Neural crest cell (in vitro differentiated cells): ENCODE results near the gene TRIM63. TPM values are rescaled to one million over a fixed set of nuclear protein-coding genes. Genes with fewer than 3 reads are reported as not detected.
"Not testable (repeated sequence)": the region's sequence is repeated elsewhere in the genome, so short reads cannot be mapped to it uniquely, and the experiment has no call there.

ENCODE experiments used
- DNase-seq: peaks from one replicate; pipeline ENCODE4 v3.0.0; 2021; ENCODE audit warnings: low read depth, mixed read lengths, low spot score
- H3K27ac Mint-ChIP-seq: one replicate; pipeline ENCODE4 v1.8.0; 2021; ENCODE audit warnings: mild to moderate bottlenecking, mixed read lengths; ENCODE audit not compliant: unreplicated experiment
- H3K27me3 Mint-ChIP-seq: 2 replicates; pipeline ENCODE4 v1.8.0; 2021; ENCODE audit warnings: low read depth, mild to moderate bottlenecking, mixed read lengths
- H3K36me3 Mint-ChIP-seq: 2 replicates; pipeline ENCODE4 v1.8.0; 2021; ENCODE audit warnings: low read depth, mild to moderate bottlenecking, mixed read lengths
- H3K4me1 Mint-ChIP-seq: 2 replicates; pipeline ENCODE4 v1.8.0; 2021; ENCODE audit warnings: mixed read lengths
- H3K4me3 Mint-ChIP-seq: one replicate; pipeline ENCODE4 v1.8.0; 2021; ENCODE audit warnings: mild to moderate bottlenecking, mixed read lengths
- H3K9me3 Mint-ChIP-seq: 2 replicates; pipeline ENCODE4 v1.8.0; 2021; ENCODE audit warnings: mixed read lengths
- CTCF ChIP-seq: fragments of 200-600 bp; sonication (generic); conservative IDR thresholded peaks from 2 replicates; pipeline ENCODE4 v1.5.0; 2021; ENCODE audit warnings: antibody characterized with exemption, mild to moderate bottlenecking
- total RNA-seq: library from RNA; stranded (reverse); gene quantifications from 2 replicates; pipeline ENCODE4 v1.2.1, GENCODE V29; 2021

Gene TRIM63
- total RNA-seq, 1 donor from 2014 or later = not detected

- no peak for TF ChIP-seq CTCF
- Mint-ChIP-seq H3K27me3 (no peaks in the 10 kb centered on the region), H3K36me3 (no peaks in the 10 kb centered on the region), H3K4me1 (peaks cover 35% of the 10 kb centered on the region), H3K4me3 (no peak overlapping the region), H3K9me3 (no peaks in the 10 kb centered on the region), H3K27ac (no peak overlapping the region)
- no peak for DNase-seq
These were observed 31.2 kb upstream of the TRIM63 start for GRCh38 chr1:26098602-26099001.

GRCh38 chr1:26097696-26098095, 30.3 kb upstream of the TRIM63 start:
- Mint-ChIP-seq H3K27me3 (no peaks in the 10 kb centered on the region), H3K4me3 (no peak overlapping the region), H3K36me3 (no peaks in the 10 kb centered on the region), H3K27ac (no peak overlapping the region), H3K9me3 (no peaks in the 10 kb centered on the region), H3K4me1 (peaks cover 40% of the 10 kb centered on the region)
- no peak for DNase-seq
- no peak for TF ChIP-seq CTCF

DNA sequence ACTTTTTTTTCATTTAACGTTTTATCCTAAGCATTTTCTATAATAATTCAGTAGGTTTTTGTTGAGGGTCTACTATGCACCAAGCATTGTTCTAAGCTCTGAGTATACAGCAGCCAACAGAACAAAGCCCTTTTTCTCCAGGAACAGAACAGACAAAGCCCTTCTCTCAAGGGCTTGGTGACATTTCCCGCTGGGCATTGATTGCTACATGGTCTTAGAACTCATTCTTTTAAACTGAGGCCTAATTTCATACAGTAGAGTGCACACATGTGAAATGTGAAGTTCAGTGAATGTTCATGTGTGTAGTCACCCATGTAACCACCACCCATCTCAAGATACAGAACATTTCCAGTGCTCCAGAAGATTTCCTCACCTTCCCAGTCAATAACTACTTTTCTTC, 29.0 kb upstream of the TRIM63 start:
- peaks cover 41% of the 10 kb centered on the region for H3K4me1 Mint-ChIP-seq
- H3K27me3 Mint-ChIP-seq = no peaks in the 10 kb centered on the region
- H3K4me3 Mint-ChIP-seq = no peak overlapping the region
- H3K27ac Mint-ChIP-seq = no peak overlapping the region
- H3K36me3 Mint-ChIP-seq = no peaks in the 10 kb centered on the region
- DNase-seq = no peak
- no peak for TF ChIP-seq CTCF
- no peaks in the 10 kb centered on the region for H3K9me3 Mint-ChIP-seq

DNA sequence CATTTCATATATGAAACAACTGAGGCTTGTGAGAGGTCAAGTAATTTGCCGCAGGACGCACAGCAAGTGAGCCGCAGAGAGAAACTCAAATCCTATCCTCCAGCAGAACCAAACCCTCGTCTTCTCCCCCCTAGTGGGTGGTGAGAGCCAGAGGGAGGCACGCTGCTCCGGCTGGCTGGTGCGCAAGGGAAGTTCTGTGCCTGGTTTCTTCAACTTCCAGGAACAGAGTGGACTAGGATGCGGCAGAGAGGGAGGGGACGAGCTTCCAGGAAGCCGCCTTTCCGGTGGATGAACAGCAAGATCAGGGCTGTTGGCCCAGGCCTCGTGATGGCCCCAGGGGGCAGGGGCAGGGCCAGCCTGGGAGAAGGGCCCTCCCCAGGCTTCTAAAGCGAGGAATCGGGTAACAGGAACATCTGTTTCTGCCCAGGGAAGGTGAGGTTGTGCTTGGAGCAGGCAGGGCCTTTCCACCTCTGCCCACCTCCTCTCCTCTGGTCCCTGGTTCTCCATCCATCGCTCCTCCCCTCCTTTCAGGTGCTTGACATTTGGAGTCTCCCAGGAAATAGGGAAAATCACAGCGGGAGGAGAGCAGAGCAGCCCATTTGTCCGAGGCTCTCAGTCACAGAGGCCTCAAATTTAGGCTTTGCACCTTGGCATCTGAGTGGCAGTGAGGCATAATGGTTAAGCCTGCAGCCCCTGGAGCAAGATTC, 27.4 kb upstream of the TRIM63 start:
- peaks cover 3% of the 10 kb centered on the region for H3K9me3 Mint-ChIP-seq
- TF ChIP-seq CTCF = peak; percentile 25
- peak overlapping the region; percentile 35 for H3K27ac Mint-ChIP-seq
- DNase-seq = peak; percentile 33
- H3K4me1 Mint-ChIP-seq = peaks cover 41% of the 10 kb centered on the region
- no peaks in the 10 kb centered on the region for H3K36me3 Mint-ChIP-seq
- no peaks in the 10 kb centered on the region for H3K27me3 Mint-ChIP-seq
- H3K4me3 Mint-ChIP-seq = no peak overlapping the region

DNA sequence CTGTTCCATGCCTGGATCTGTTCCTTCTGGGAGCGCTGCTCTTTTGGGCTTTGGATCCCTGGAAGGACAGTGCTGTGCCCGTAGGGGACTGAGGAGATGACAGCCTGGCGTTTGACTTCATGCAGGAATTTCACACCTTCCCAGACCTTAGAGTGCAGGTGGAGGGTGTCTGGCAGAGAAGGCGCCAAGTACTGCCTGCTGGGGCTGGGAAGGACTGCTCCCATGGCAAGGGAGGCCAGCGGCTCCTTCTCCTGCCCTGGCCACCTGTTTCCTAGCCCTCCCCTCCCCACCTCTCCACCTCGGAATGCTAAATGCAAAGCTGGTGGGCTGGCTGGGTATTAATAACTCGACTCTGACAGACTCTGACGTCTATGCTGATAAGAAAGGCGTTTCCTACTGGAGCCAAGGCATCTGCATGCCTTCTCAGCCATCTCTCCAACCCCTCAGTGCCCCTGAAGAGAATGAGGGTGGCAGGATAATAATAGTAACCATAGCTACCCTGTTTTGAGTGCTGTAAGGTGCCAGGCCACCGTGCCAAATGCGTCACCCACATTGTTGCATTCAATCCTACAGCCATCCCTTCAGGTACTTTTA, 26.7 kb upstream of the TRIM63 start:
- no peaks in the 10 kb centered on the region for H3K36me3 Mint-ChIP-seq
- no peak for TF ChIP-seq CTCF
- DNase-seq = no peak
- no peaks in the 10 kb centered on the region for H3K27me3 Mint-ChIP-seq
- H3K4me3 Mint-ChIP-seq = no peak overlapping the region
- H3K9me3 Mint-ChIP-seq = peaks cover 3% of the 10 kb centered on the region
- H3K4me1 Mint-ChIP-seq = peaks cover 41% of the 10 kb centered on the region
- no peak overlapping the region for H3K27ac Mint-ChIP-seq

DNA sequence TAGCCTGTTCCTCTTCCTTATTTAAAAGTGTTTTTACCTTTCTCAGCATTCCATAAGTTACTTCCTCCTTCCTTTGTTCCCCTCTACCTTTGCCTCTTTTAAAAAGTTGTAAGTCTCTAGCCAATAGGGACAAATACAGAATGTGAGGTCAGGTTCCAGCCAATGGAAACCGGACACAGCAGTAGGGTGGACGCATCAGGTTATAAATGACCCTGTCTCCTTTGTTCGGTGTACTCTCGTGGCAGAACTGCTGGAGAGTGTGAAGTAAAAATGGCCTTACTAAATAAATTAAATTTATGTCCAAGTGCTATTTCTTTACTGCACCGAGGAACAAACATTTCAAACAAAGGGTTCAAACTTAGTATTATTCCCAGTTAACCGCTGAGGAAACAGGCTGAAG, 26.1 kb upstream of the TRIM63 start:
- not testable (repeated sequence) for H3K27me3 Mint-ChIP-seq, H3K36me3 Mint-ChIP-seq, H3K9me3 Mint-ChIP-seq, H3K27ac Mint-ChIP-seq, H3K4me3 Mint-ChIP-seq, DNase-seq
- H3K4me1 Mint-ChIP-seq = peaks cover 41% of the 10 kb centered on the region
